Karpas-422 (cell line): ENCODE results near the gene RHOBTB1. TPM values are rescaled to one million over a fixed set of nuclear protein-coding genes. Genes with fewer than 3 reads are reported as not detected.

Experiments used
- DNase-seq: peaks from one replicate; pipeline ENCODE4 v3.0.0-alpha.2; 2015
- H2AFZ ChIP-seq: fragments of 200-600 bp; sonication (generic); 2 replicates; pipeline ENCODE4 v1.6.1; 2014; ENCODE audit warnings: antibody characterized with exemption, low read length, mixed read lengths
- H3K27ac ChIP-seq: fragments of 200-600 bp; sonication (generic); 2 replicates; pipeline ENCODE4 v1.5.1; 2014; ENCODE audit warnings: mild to moderate bottlenecking, low read length, moderate library complexity
- H3K27me3 ChIP-seq: fragments of 200-600 bp; sonication (generic); 2 replicates; pipeline ENCODE4 v1.6.1; 2014; ENCODE audit warnings: low read length, mixed read lengths
- H3K36me3 ChIP-seq: fragments of 200-600 bp; sonication (generic); 2 replicates; pipeline ENCODE4 v1.6.1; 2014; ENCODE audit warnings: low read length, mixed read lengths; ENCODE audit not compliant: insufficient read depth
- H3K4me1 ChIP-seq: fragments of 200-600 bp; sonication (generic); 2 replicates; pipeline ENCODE4 v1.6.1; 2014; ENCODE audit warnings: mild to moderate bottlenecking, low read length, mixed read lengths
- H3K4me2 ChIP-seq: fragments of 200-600 bp; sonication (generic); 2 replicates; pipeline ENCODE4 v1.6.1; 2014; ENCODE audit warnings: low read length, low read depth, mild to moderate bottlenecking; ENCODE audit not compliant: poor library complexity, severe bottlenecking
- H3K4me3 ChIP-seq: fragments of 200-600 bp; sonication (generic); 2 replicates; pipeline ENCODE4 v1.5.1; 2014; ENCODE audit warnings: mild to moderate bottlenecking, antibody characterized with exemption, low read length, mixed read lengths
- H3K79me2 ChIP-seq: fragments of 200-600 bp; sonication (generic); 2 replicates; pipeline ENCODE4 v1.6.1; 2014; ENCODE audit warnings: mild to moderate bottlenecking, low read length, mixed read lengths
- H3K9ac ChIP-seq: fragments of 200-600 bp; sonication (generic); 2 replicates; pipeline ENCODE4 v1.6.0; 2014; ENCODE audit warnings: low read length
- H3K9me2 ChIP-seq: fragments of 200-600 bp; sonication (generic), shearing (Covaris generic); replicated peaks from 2 replicates; pipeline ENCODE4 v1.6.0; 2014; ENCODE audit warnings: mild to moderate bottlenecking, low read length, moderate library complexity; ENCODE audit not compliant: insufficient read depth
- H3K9me3 ChIP-seq: fragments of 300-700, 200-600 bp; sonication (generic); 2 replicates; pipeline ENCODE4 v1.6.1; 2014; ENCODE audit warnings: low read length, mixed read lengths
- H4K20me1 ChIP-seq: fragments of 200-600 bp; sonication (generic); 2 replicates; pipeline ENCODE4 v1.6.1; 2014; ENCODE audit warnings: mild to moderate bottlenecking, antibody characterized with exemption, low read length, low read depth; ENCODE audit not compliant: insufficient read depth
- total RNA-seq: library from RNA; depleted of rRNA; stranded (reverse); fragments of >200 nt; shearing (Covaris generic); gene quantifications from 2 replicates; pipeline ENCODE4 v1.2.3, GENCODE V29; 2014; ENCODE audit warnings: low replicate concordance

RHOBTB1 gene
- total RNA-seq, 1 experiment from 2014 or later, result not detected

GRCh38 chr10:60952846-60953220 is 8.8 kb upstream of the RHOBTB1 start:
- Histone ChIP-seq H4K20me1 (no peaks in the 10 kb centered on the region), H3K9ac (no peak overlapping the region), H3K36me3 (no peaks in the 10 kb centered on the region), H3K27me3 (no peaks in the 10 kb centered on the region), H3K4me2 (no peak overlapping the region), H3K9me2 (no peaks in the 10 kb centered on the region), H3K79me2 (no peaks in the 10 kb centered on the region), H3K4me1 (no peaks in the 10 kb centered on the region), H3K4me3 (no peak overlapping the region), H2AFZ (no peak overlapping the region), H3K9me3 (no peaks in the 10 kb centered on the region), H3K27ac (no peak overlapping the region)
- DNase-seq, result no peak

- Histone ChIP-seq H3K9ac (no peak overlapping the region), H4K20me1 (no peaks in the 10 kb centered on the region), H3K9me2 (no peaks in the 10 kb centered on the region), H3K27me3 (no peaks in the 10 kb centered on the region), H3K4me1 (no peaks in the 10 kb centered on the region), H3K9me3 (no peaks in the 10 kb centered on the region), H3K27ac (no peak overlapping the region), H3K4me3 (no peak overlapping the region), H3K36me3 (no peaks in the 10 kb centered on the region), H3K4me2 (no peak overlapping the region), H2AFZ (no peak overlapping the region), H3K79me2 (no peaks in the 10 kb centered on the region)
- no peak for DNase-seq
Measured at GRCh38 chr10:60952067-60952845, 8.3 kb upstream of the RHOBTB1 start.

DNA sequence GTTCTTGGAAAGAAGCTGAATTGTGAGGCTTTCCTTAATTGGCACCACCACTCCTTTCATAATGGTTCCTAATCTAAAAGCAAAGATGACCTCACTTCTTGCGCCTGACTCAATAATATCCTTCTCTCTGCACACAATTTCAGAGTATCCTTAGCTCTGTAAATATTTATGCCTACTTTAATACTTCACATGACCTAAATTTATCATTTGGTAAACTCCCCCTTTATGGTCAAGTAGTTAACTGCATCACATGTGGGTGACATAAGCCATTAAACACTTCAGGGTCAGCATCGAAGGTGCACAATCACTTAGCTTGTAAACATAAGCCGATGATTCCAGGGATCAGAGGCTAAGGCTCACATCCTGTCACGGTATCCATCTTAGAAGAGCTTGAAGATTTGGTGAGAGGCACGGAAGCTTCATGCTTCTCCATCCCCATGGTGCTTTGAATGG is 7.3 kb upstream of the RHOBTB1 start:
- Histone ChIP-seq H3K9me3 (no peaks in the 10 kb centered on the region), H3K36me3 (no peaks in the 10 kb centered on the region), H3K9me2 (no peaks in the 10 kb centered on the region), H3K9ac (no peak overlapping the region), H3K79me2 (no peaks in the 10 kb centered on the region), H3K4me3 (no peak overlapping the region), H2AFZ (no peak overlapping the region), H4K20me1 (no peaks in the 10 kb centered on the region), H3K4me2 (no peak overlapping the region), H3K4me1 (no peaks in the 10 kb centered on the region), H3K27me3 (no peaks in the 10 kb centered on the region), H3K27ac (no peak overlapping the region)
- DNase-seq, result no peak

- no peak overlapping the region for H2AFZ ChIP-seq
Measured at GRCh38 chr10:60950300-60950699, 6.3 kb upstream of the RHOBTB1 start.

GRCh38 chr10:60948851-60949250 is 4.9 kb upstream of the RHOBTB1 start:
- no peak overlapping the region for H3K27ac ChIP-seq
- H3K9me2 ChIP-seq, result no peaks in the 10 kb centered on the region
- H3K27me3 ChIP-seq, result no peaks in the 10 kb centered on the region
- H3K4me3 ChIP-seq, result no peak overlapping the region
- no peaks in the 10 kb centered on the region for H3K36me3 ChIP-seq
- DNase-seq, result no peak
- no peaks in the 10 kb centered on the region for H4K20me1 ChIP-seq
- no peaks in the 10 kb centered on the region for H3K4me1 ChIP-seq
- H3K79me2 ChIP-seq, result no peaks in the 10 kb centered on the region
- no peak overlapping the region for H3K9ac ChIP-seq
- no peaks in the 10 kb centered on the region for H3K9me3 ChIP-seq
- no peak overlapping the region for H3K4me2 ChIP-seq
- H2AFZ ChIP-seq, result no peak overlapping the region

More at GRCh38 chr10:60950300-60950699, 6.3 kb upstream of the RHOBTB1 start:
- no peaks in the 10 kb centered on the region for H3K27me3 ChIP-seq
- H3K4me2 ChIP-seq, result no peak overlapping the region
- H4K20me1 ChIP-seq, result no peaks in the 10 kb centered on the region
- no peaks in the 10 kb centered on the region for H3K36me3 ChIP-seq
- H3K9ac ChIP-seq, result no peak overlapping the region
- no peaks in the 10 kb centered on the region for H3K79me2 ChIP-seq
- H3K9me3 ChIP-seq, result no peaks in the 10 kb centered on the region
- no peaks in the 10 kb centered on the region for H3K9me2 ChIP-seq
- H3K27ac ChIP-seq, result no peak overlapping the region
- no peak overlapping the region for H3K4me3 ChIP-seq
- no peak for DNase-seq
- H3K4me1 ChIP-seq, result no peaks in the 10 kb centered on the region

DNA sequence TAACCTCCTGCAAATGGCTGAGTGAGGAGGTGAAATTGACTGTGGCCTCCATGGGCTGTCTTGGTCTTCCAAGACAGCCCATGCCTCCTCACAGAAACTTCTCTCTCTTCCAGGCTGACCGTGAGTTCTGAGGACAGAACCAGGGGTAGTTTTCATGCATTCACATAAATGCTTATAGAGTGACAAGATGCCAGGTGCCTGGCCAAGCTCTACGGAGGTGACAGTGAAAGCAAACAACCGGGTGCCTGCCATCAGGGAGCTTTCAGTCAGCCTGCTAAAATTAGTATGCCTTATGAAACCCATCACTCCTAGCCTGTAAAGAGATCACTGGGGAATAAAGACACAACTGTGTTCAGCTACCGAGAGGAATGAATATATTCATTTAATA is 919 bp upstream of the RHOBTB1 start:
- no peak overlapping the region for H3K27ac ChIP-seq
- no peak overlapping the region for H3K4me3 ChIP-seq
- no peak for DNase-seq
- no peak overlapping the region for H3K4me2 ChIP-seq
- H3K4me1 ChIP-seq, result no peaks in the 10 kb centered on the region
- H3K36me3 ChIP-seq, result no peaks in the 10 kb centered on the region
- no peaks in the 10 kb centered on the region for H3K9me2 ChIP-seq
- no peak overlapping the region for H3K9ac ChIP-seq
- H3K9me3 ChIP-seq, result no peaks in the 10 kb centered on the region
- no peaks in the 10 kb centered on the region for H3K27me3 ChIP-seq
- H4K20me1 ChIP-seq, result no peaks in the 10 kb centered on the region
- no peaks in the 10 kb centered on the region for H3K79me2 ChIP-seq
- H2AFZ ChIP-seq, result no peak overlapping the region

- no peak overlapping the region for H3K27ac ChIP-seq
- H2AFZ ChIP-seq, result no peak overlapping the region
- H3K36me3 ChIP-seq, result no peaks in the 10 kb centered on the region
- H3K9me2 ChIP-seq, result no peaks in the 10 kb centered on the region
- H3K9me3 ChIP-seq, result no peaks in the 10 kb centered on the region
- no peaks in the 10 kb centered on the region for H3K4me1 ChIP-seq
- DNase-seq, result no peak
- H4K20me1 ChIP-seq, result no peaks in the 10 kb centered on the region
- no peaks in the 10 kb centered on the region for H3K27me3 ChIP-seq
- no peaks in the 10 kb centered on the region for H3K79me2 ChIP-seq
- H3K4me3 ChIP-seq, result no peak overlapping the region
- no peak overlapping the region for H3K4me2 ChIP-seq
- no peak overlapping the region for H3K9ac ChIP-seq
Measured at GRCh38 chr10:60943316-60944057, 498 bp downstream of the RHOBTB1 start.

- no peaks in the 10 kb centered on the region for H3K36me3 ChIP-seq
- H3K4me2 ChIP-seq, result no peak overlapping the region
- no peak for DNase-seq
- H3K9ac ChIP-seq, result no peak overlapping the region
- H3K4me1 ChIP-seq, result no peaks in the 10 kb centered on the region
- no peak overlapping the region for H3K4me3 ChIP-seq
- no peaks in the 10 kb centered on the region for H4K20me1 ChIP-seq
- H3K27ac ChIP-seq, result no peak overlapping the region
- no peaks in the 10 kb centered on the region for H3K27me3 ChIP-seq
- H2AFZ ChIP-seq, result no peak overlapping the region
- no peaks in the 10 kb centered on the region for H3K9me3 ChIP-seq
- no peaks in the 10 kb centered on the region for H3K9me2 ChIP-seq
- H3K79me2 ChIP-seq, result no peaks in the 10 kb centered on the region
Measured at GRCh38 chr10:60942788-60943315, 1.1 kb downstream of the RHOBTB1 start.
